Activated CD8-positive, alpha-beta memory T cell treated with anti-CD3 and anti-CD28 coated beads for 4 hours (primary cell): Measurements from ENCODE around the gene ATF6.
"Not testable (repeated sequence)": the region's sequence is repeated elsewhere in the genome, so short reads cannot be mapped to it uniquely, and the experiment has no call there.

ENCODE experiments used
- DNase-seq, 2 donors: peaks; one replicate each; pipeline ENCODE4 v3.0.0-alpha.2; 2020; ENCODE audit warnings: low read depth in 2 of 2

Gene ATF6

GRCh38 chr1:161733526-161733925, 32.6 kb upstream of the ATF6 start:
- DNase-seq = no peak

GRCh38 chr1:161735837-161736236, 30.3 kb upstream of the ATF6 start:
- DNase-seq = no peak

GRCh38 chr1:161736335-161736969, 29.7 kb upstream of the ATF6 start:
- no peak for DNase-seq

- no peak for DNase-seq
Measured at GRCh38 chr1:161737625-161738024, 28.5 kb upstream of the ATF6 start.

- DNase-seq = peak in 1 of 2 donors; percentile 47
Measured at GRCh38 chr1:161738627-161739287, 27.4 kb upstream of the ATF6 start.

GRCh38 chr1:161739865-161740566, 26.1 kb upstream of the ATF6 start:
- DNase-seq = no peak

- no peak for DNase-seq
Measured at GRCh38 chr1:161740921-161741320, 25.2 kb upstream of the ATF6 start.

GRCh38 chr1:161743231-161743630, 22.9 kb upstream of the ATF6 start:
- no peak for DNase-seq

GRCh38 chr1:161747801-161748200, 18.3 kb upstream of the ATF6 start:
- no peak for DNase-seq

GRCh38 chr1:161749509-161750407, 16.4 kb upstream of the ATF6 start, which contains the start of gene DUSP12:
DUSP12 (plus strand) TSS chr1:161749786; CDS start chr1:161749802, 16 bp downstream.
- peak; percentile 69 to 75 for DNase-seq

- peak in 1 of 2 donors; percentile 14 for DNase-seq
Measured at GRCh38 chr1:161763522-161764098, 2.5 kb upstream of the ATF6 start.

GRCh38 chr1:161768461-161768860, 2.3 kb downstream of the ATF6 start:
- DNase-seq = no peak

- no peak for DNase-seq
Measured at GRCh38 chr1:161768986-161769672, 3.0 kb downstream of the ATF6 start.

GRCh38 chr1:161769673-161770045, 3.5 kb downstream of the ATF6 start:
- DNase-seq = not testable (repeated sequence)

- no peak for DNase-seq
Measured at GRCh38 chr1:161770250-161770649, 4.1 kb downstream of the ATF6 start.

- no peak for DNase-seq
Measured at GRCh38 chr1:161771161-161771560, 5.0 kb downstream of the ATF6 start.

- DNase-seq = no peak
Measured at GRCh38 chr1:161771973-161772372, 5.9 kb downstream of the ATF6 start.

GRCh38 chr1:161772397-161772796, 6.3 kb downstream of the ATF6 start:
- no peak for DNase-seq

GRCh38 chr1:161773791-161774190, 7.7 kb downstream of the ATF6 start:
- no peak for DNase-seq

GRCh38 chr1:161777261-161777660, 11.1 kb downstream of the ATF6 start:
- no peak for DNase-seq

- DNase-seq = no peak
Measured at GRCh38 chr1:161778522-161778921, 12.4 kb downstream of the ATF6 start.
